Loucy (cell line): ENCODE results near the gene DNM3.

ENCODE experiments used
- CTCF ChIP-seq: fragments of 200-600 bp; sonication (generic); conservative IDR thresholded peaks from 2 replicates; pipeline ENCODE4 v1.5.1; 2014; ENCODE audit warnings: mild to moderate bottlenecking, antibody characterized with exemption, low read length
- EZH2phosphoT487 ChIP-seq: fragments of 200-600 bp; IDR thresholded peaks from 2 replicates; pipeline ENCODE4 v1.6.1; 2018; ENCODE audit warnings: antibody characterized with exemption, mild to moderate bottlenecking, moderate library complexity, borderline replicate concordance

GRCh38 chr1:171902527-171902926, 61.2 kb downstream of the DNM3 start:
- TF ChIP-seq EZH2phosphoT487 (no peak), CTCF (no peak)
